HG02884 (cell line): ENCODE data around the gene PTGES3L.
"Not testable (repeated sequence)": the region's sequence is repeated elsewhere in the genome, so short reads cannot be mapped to it uniquely, and the experiment has no call there.

ENCODE experiments used
- ATAC-seq: cut with Tn5 transposase; IDR thresholded peaks from one replicate; pipeline ENCODE4 v1.9.1; 2021; ENCODE audit warnings: mild to moderate bottlenecking, moderate library complexity; ENCODE audit not compliant: unreplicated experiment

Gene PTGES3L

GRCh38 chr17:42982266-42982665, 2.4 kb upstream of the PTGES3L start:
- ATAC-seq: no peak

GRCh38 chr17:42980766-42981397, 1.0 kb upstream of the PTGES3L start:
- no peak for ATAC-seq

GRCh38 chr17:42980274-42980765, 440 bp upstream of the PTGES3L start, which contains the start of gene RUNDC1:
Gene RUNDC1, plus strand, starts transcription at chr17:42980565. Its CDS starts 12 bp downstream, at chr17:42980577.
- ATAC-seq: no peak

- ATAC-seq: not testable (repeated sequence)
Observed at GRCh38 chr17:42975701-42976100, 4.2 kb downstream of the PTGES3L start.

- no peak for ATAC-seq
Observed at GRCh38 chr17:42975265-42975664, 4.6 kb downstream of the PTGES3L start.

GRCh38 chr17:42973323-42973722, 6.6 kb downstream of the PTGES3L start:
- ATAC-seq: not testable (repeated sequence)

GRCh38 chr17:42971589-42971988, 8.3 kb downstream of the PTGES3L start:
- no peak for ATAC-seq

- ATAC-seq: no peak
Observed at GRCh38 chr17:42969001-42969581, 10.8 kb downstream of the PTGES3L start.

- ATAC-seq: no peak
Observed at GRCh38 chr17:42967925-42968324, 12.0 kb downstream of the PTGES3L start.

- ATAC-seq: peak; percentile 65
Observed at GRCh38 chr17:42964161-42964932, 15.5 kb downstream of the PTGES3L start, which contains the start of gene AARSD1. Gene AARSD1, minus strand, starts transcription at chr17:42964454. Its CDS starts 14 bp downstream, at chr17:42964440.

GRCh38 chr17:42953669-42954068, 26.2 kb downstream of the PTGES3L start:
- no peak for ATAC-seq

- ATAC-seq: no peak
Observed at GRCh38 chr17:42950044-42950783, 29.7 kb downstream of the PTGES3L start.

GRCh38 chr17:42946812-42947211, 33.1 kb downstream of the PTGES3L start:
- ATAC-seq: no peak

- ATAC-seq: no peak
Observed at GRCh38 chr17:42944211-42944610, 35.7 kb downstream of the PTGES3L start.

- ATAC-seq: no peak
Observed at GRCh38 chr17:42937712-42938596, 41.9 kb downstream of the PTGES3L start.

- no peak for ATAC-seq
Observed at GRCh38 chr17:42929497-42929844, 50.4 kb downstream of the PTGES3L start.

GRCh38 chr17:42928714-42929496, 51.0 kb downstream of the PTGES3L start:
- ATAC-seq: no peak

- ATAC-seq: no peak
Observed at GRCh38 chr17:42924891-42925290, 55.0 kb downstream of the PTGES3L start.

- not testable (repeated sequence) for ATAC-seq
Observed at GRCh38 chr17:42923472-42923871, 56.4 kb downstream of the PTGES3L start.
